NT2/D1 (cell line): Measurements from ENCODE around the gene CTBP1.

Experiments used
- DNase-seq: peaks from one replicate; pipeline ENCODE4 v3.0.0-alpha.2; 2011; ENCODE audit warnings: low read depth, low spot score
- H3K27me3 ChIP-seq: 2 replicates; pipeline ENCODE4 v1.6.0; 2011; ENCODE audit warnings: mild to moderate bottlenecking; ENCODE audit not compliant: insufficient read length, insufficient read depth
- H3K36me3 ChIP-seq: 2 replicates; pipeline ENCODE4 v1.6.1; 2011; ENCODE audit warnings: mild to moderate bottlenecking, low read length, mixed read lengths; ENCODE audit not compliant: insufficient read depth, insufficient read length
- H3K4me1 ChIP-seq: 2 replicates; pipeline ENCODE4 v1.5.1; 2011; ENCODE audit not compliant: insufficient read depth, insufficient read length
- H3K4me3 ChIP-seq: 2 replicates; pipeline ENCODE4 v1.5.1; 2011; ENCODE audit warnings: low read depth; ENCODE audit not compliant: insufficient read length
- H3K9ac ChIP-seq: 2 replicates; pipeline ENCODE4 v1.6.0; 2011; ENCODE audit warnings: low read depth; ENCODE audit not compliant: insufficient read length
- H3K9me3 ChIP-seq: 2 replicates; pipeline ENCODE4 v1.5.1; 2011; ENCODE audit warnings: mild to moderate bottlenecking, low read length; ENCODE audit not compliant: insufficient read depth
- SUZ12 ChIP-seq: IDR thresholded peaks from 2 replicates; pipeline ENCODE4 v1.6.1; 2011; ENCODE audit not compliant: insufficient read length, insufficient read depth; ENCODE audit errors: extremely low read depth
- YY1 ChIP-seq: IDR thresholded peaks from 2 replicates; pipeline ENCODE4 v1.6.1; 2011; ENCODE audit not compliant: insufficient read length, insufficient read depth
- ZNF274 ChIP-seq: IDR thresholded peaks from 2 replicates; pipeline ENCODE4 v1.6.1; 2011; ENCODE audit warnings: mild to moderate bottlenecking, low read depth, low read length

The CTBP1 gene

GRCh38 chr4:1193206-1194009 is 55.5 kb downstream of the CTBP1 start:
- DNase-seq, result no peak
- TF ChIP-seq ZNF274, result no peak
- no peak for TF ChIP-seq SUZ12
- TF ChIP-seq YY1, result no peak
- Histone ChIP-seq H3K36me3 (no peaks in the 10 kb centered on the region), H3K4me3 (no peak overlapping the region), H3K9ac (no peak overlapping the region), H3K4me1 (no peaks in the 10 kb centered on the region), H3K9me3 (peaks cover 7% of the 10 kb centered on the region; the same call in 1 of the 2 replicates), H3K27me3 (no peaks in the 10 kb centered on the region)

- Histone ChIP-seq H3K9me3 (peaks cover 7% of the 10 kb centered on the region; the same call in 1 of the 2 replicates), H3K4me3 (no peak overlapping the region), H3K4me1 (no peaks in the 10 kb centered on the region), H3K27me3 (no peaks in the 10 kb centered on the region), H3K9ac (no peak overlapping the region), H3K36me3 (no peaks in the 10 kb centered on the region)
- TF ChIP-seq SUZ12 (no peak), ZNF274 (no peak), YY1 (no peak)
- DNase-seq, result no peak
Measured at GRCh38 chr4:1192493-1193205, 56.3 kb downstream of the CTBP1 start.

- no peak for DNase-seq
- TF ChIP-seq ZNF274 (no peak), SUZ12 (no peak), YY1 (no peak)
- Histone ChIP-seq H3K4me1 (no peaks in the 10 kb centered on the region), H3K36me3 (no peaks in the 10 kb centered on the region), H3K9me3 (peaks cover 7% of the 10 kb centered on the region; the same call in 1 of the 2 replicates), H3K9ac (no peak overlapping the region), H3K4me3 (no peak overlapping the region), H3K27me3 (no peaks in the 10 kb centered on the region)
Measured at GRCh38 chr4:1192091-1192492, 56.8 kb downstream of the CTBP1 start.

- no peaks in the 10 kb centered on the region for H3K36me3 ChIP-seq
- H3K27me3 ChIP-seq, result no peaks in the 10 kb centered on the region
- H3K4me1 ChIP-seq, result no peaks in the 10 kb centered on the region
- TF ChIP-seq ZNF274, result no peak
- no peak for TF ChIP-seq SUZ12
- TF ChIP-seq YY1, result no peak
- H3K4me3 ChIP-seq, result no peak overlapping the region
- DNase-seq, result no peak
- H3K9me3 ChIP-seq, result peaks cover 7% of the 10 kb centered on the region; the same call in 1 of the 2 replicates
- H3K9ac ChIP-seq, result no peak overlapping the region
Measured at GRCh38 chr4:1191621-1192020, 57.3 kb downstream of the CTBP1 start.

- no peaks in the 10 kb centered on the region for H3K27me3 ChIP-seq
- no peak for TF ChIP-seq YY1
- no peak for TF ChIP-seq SUZ12
- TF ChIP-seq ZNF274, result no peak
- no peaks in the 10 kb centered on the region for H3K36me3 ChIP-seq
- H3K9me3 ChIP-seq, result peaks cover 13% of the 10 kb centered on the region; the same call in 1 of the 2 replicates
- no peak overlapping the region for H3K9ac ChIP-seq
- DNase-seq, result no peak
- H3K4me3 ChIP-seq, result no peak overlapping the region
- H3K4me1 ChIP-seq, result no peaks in the 10 kb centered on the region
Measured at GRCh38 chr4:1187182-1187581, 61.7 kb downstream of the CTBP1 start.

GRCh38 chr4:1183985-1184773 is 64.8 kb downstream of the CTBP1 start:
- Histone ChIP-seq H3K4me3 (no peak overlapping the region), H3K4me1 (no peaks in the 10 kb centered on the region), H3K36me3 (no peaks in the 10 kb centered on the region), H3K27me3 (no peaks in the 10 kb centered on the region), H3K9ac (no peak overlapping the region), H3K9me3 (peaks cover 31% of the 10 kb centered on the region)
- TF ChIP-seq YY1 (no peak), SUZ12 (no peak), ZNF274 (no peak)
- DNase-seq, result no peak
